GM12873 (cell line): ENCODE results near the gene HARBI1.

Experiments
- CTCF ChIP-seq: IDR thresholded peaks from 2 replicates; pipeline ENCODE4 v1.5.1; 2012; ENCODE audit warnings: low read depth, mild to moderate bottlenecking, moderate library complexity, low read length, control low read depth; ENCODE audit not compliant: insufficient read depth; ENCODE audit errors: missing control alignments

HARBI1 gene

GRCh38 chr11:46594785-46595184, 22.2 kb downstream of the HARBI1 start:
- TF ChIP-seq CTCF, result no peak

GRCh38 chr11:46594374-46594700, 22.7 kb downstream of the HARBI1 start:
- TF ChIP-seq CTCF, result no peak

- TF ChIP-seq CTCF, result no peak
These were observed 23.3 kb downstream of the HARBI1 start, which contains the start of gene AMBRA1 for GRCh38 chr11:46593550-46594373. TSS of gene AMBRA1 (minus strand) at chr11:46594023. CDS start at chr11:46548380, 45,643 bp downstream.

- TF ChIP-seq CTCF, result no peak
These were observed 26.1 kb downstream of the HARBI1 start for GRCh38 chr11:46590740-46591605.

GRCh38 chr11:46588915-46589314, 28.1 kb downstream of the HARBI1 start:
- TF ChIP-seq CTCF, result no peak

- no peak for TF ChIP-seq CTCF
These were observed 28.9 kb downstream of the HARBI1 start for GRCh38 chr11:46588131-46588530.

- TF ChIP-seq CTCF, result no peak
These were observed 34.4 kb downstream of the HARBI1 start for GRCh38 chr11:46582588-46582987.
